GM12878 (cell line): ENCODE measurements around the gene USP25. TPM values are rescaled to one million over a fixed set of nuclear protein-coding genes. Genes with fewer than 3 reads are reported as not detected.
A peak's percentile ranks its signal among the peaks of the same experiment; 100 is the strongest.

Experiments used
- ATAC-seq: fragments of 200-7000 bp; cut with Tn5 transposase; 3 replicates; pipeline ENCODE4 v1.9.1; 2020; ENCODE audit warnings: mild to moderate bottlenecking, moderate library complexity
- BruUV-seq: library from RNA; stranded (reverse); fragments of 400-500 nt; replicated peaks from 2 replicates; lab custom pipeline; 2021; lab: Mats Ljungman, UMichigan
- CTCF ChIA-PET: fragments of 300-600 bp; sonication (Branson Sonifier 250); formaldehyde crosslinking; extraction: SDS; loops from one replicate; lab custom pipeline; 2021; ENCODE audit warnings: inconsistent platforms; lab: Yijun Ruan, JAX
- POLR2A ChIA-PET: fragments of 350-600 bp; formaldehyde crosslinking; extraction: SDS; loops from one replicate; lab custom pipeline; 2021; ENCODE audit warnings: inconsistent platforms; lab: Charles Lee
- RAD21 ChIA-PET: fragments of 300-600 bp; sonication (Branson Sonifier 250); formaldehyde crosslinking; loops from one replicate; lab custom pipeline; 2023; ENCODE audit warnings: antibody characterized with exemption; ENCODE audit not compliant: unreplicated experiment; lab: Charles Lee
- SMC1A ChIA-PET: fragments of 300-600 bp; sonication (Branson Sonifier 250); formaldehyde crosslinking; loops from one replicate; lab custom pipeline; 2023; ENCODE audit not compliant: unreplicated experiment, uncharacterized antibody; lab: Charles Lee
- DNase-seq: peaks from one replicate; pipeline ENCODE4 v3.0.0-alpha.2; 2011; ENCODE audit warnings: low read depth, low spot score
- FAIRE-seq: peaks from 3 replicates; lab custom pipeline; 2011; peaks lifted over from hg19 to GRCh38; lab: Jason Lieb, UNC
- H2AFZ ChIP-seq: 2 replicates; pipeline ENCODE4 v1.6.0; 2011; ENCODE audit warnings: low read depth, low read length, control low read depth; ENCODE audit not compliant: control insufficient read depth
- H3K27ac ChIP-seq: 2 replicates; pipeline ENCODE4 v1.5.1; 2011; ENCODE audit warnings: control low read depth; ENCODE audit not compliant: control insufficient read depth, insufficient read depth
- H3K27me3 ChIP-seq, 2 experiments: replicated peaks in 1 of 2; 2 replicates each; pipeline versions ENCODE4 v1.6.0 to v1.6.1; 2011; ENCODE audit warnings: low read length in 1 of 2; ENCODE audit not compliant: control insufficient read depth in 2 of 2, insufficient read depth in 2 of 2
- H3K36me3 ChIP-seq, 2 experiments: 2 replicates each; pipeline ENCODE4 v1.5.1; 2011; ENCODE audit warnings: low read length in 1 of 2; ENCODE audit not compliant: control insufficient read depth in 2 of 2, insufficient read depth in 2 of 2
- H3K4me1 ChIP-seq: 2 replicates; pipeline ENCODE4 v1.6.1; 2011; ENCODE audit warnings: mild to moderate bottlenecking, low read length, moderate library complexity, mixed read lengths; ENCODE audit not compliant: control insufficient read depth, insufficient read depth
- H3K4me2 ChIP-seq: 2 replicates; pipeline ENCODE4 v1.6.0; 2011; ENCODE audit warnings: control low read depth; ENCODE audit not compliant: control insufficient read depth, insufficient read depth
- H3K4me3 ChIP-seq: fragments of 200-600 bp; sonication (generic); 2 replicates; pipeline ENCODE4 v1.5.1; 2016
- H3K79me2 ChIP-seq: 2 replicates; pipeline ENCODE4 v1.6.0; 2011; ENCODE audit warnings: low read length; ENCODE audit not compliant: control insufficient read depth, insufficient read depth
- H3K9ac ChIP-seq: 2 replicates; pipeline ENCODE4 v1.8.0; 2011; ENCODE audit warnings: low read length, control low read depth, mixed read lengths; ENCODE audit not compliant: control insufficient read depth, insufficient read depth
- H3K9me3 ChIP-seq: replicated peaks from 3 replicates; pipeline ENCODE4 v1.5.1; 2011; ENCODE audit warnings: mild to moderate bottlenecking, low read length; ENCODE audit not compliant: control insufficient read depth, insufficient read depth
- H4K20me1 ChIP-seq: 2 replicates; pipeline ENCODE4 v1.6.0; 2011; ENCODE audit not compliant: control insufficient read depth, insufficient read depth
- BCL11A ChIP-seq: IDR thresholded peaks from 2 replicates; pipeline ENCODE4 v1.6.1; 2011; ENCODE audit warnings: low read depth, low read length
- CTCF ChIP-seq, 3 experiments: IDR thresholded peaks in 2 of 3; conservative IDR thresholded peaks in 1 of 3; 2 replicates each; pipeline ENCODE4 v1.5.1; 2011; ENCODE audit warnings: low read depth in 3 of 3, low read length in 3 of 3, mild to moderate bottlenecking in 3 of 3, control low read depth in 2 of 3, moderate library complexity in 2 of 3, inconsistent platforms in 1 of 3, mixed read lengths in 1 of 3; ENCODE audit not compliant: control insufficient read depth in 2 of 3, insufficient read depth in 1 of 3; ENCODE audit errors: extremely low read depth in 1 of 3
- FOXM1 ChIP-seq: IDR thresholded peaks from 2 replicates; pipeline ENCODE4 v1.6.1; 2012; ENCODE audit warnings: low read depth, mild to moderate bottlenecking, inconsistent platforms, low read length, moderate library complexity
- HDAC6 ChIP-seq: fragments of 200-600 bp; sonication (generic); IDR thresholded peaks from one replicate; pipeline ENCODE4 v1.8.0; 2017; ENCODE audit warnings: antibody characterized with exemption; ENCODE audit not compliant: unreplicated experiment
- KDM1A ChIP-seq: fragments of 200-600 bp; sonication (generic); IDR thresholded peaks from 2 replicates; pipeline ENCODE4 v1.6.1; 2016; ENCODE audit warnings: borderline replicate concordance
- NR2C2 ChIP-seq: IDR thresholded peaks from 2 replicates; pipeline ENCODE4 v1.6.1; 2011; ENCODE audit warnings: borderline replicate concordance, low read depth; ENCODE audit not compliant: control insufficient read depth, insufficient read length
- SREBF1 ChIP-seq: IDR thresholded peaks from 2 replicates; pipeline ENCODE4 v1.6.1; 2012; ENCODE audit warnings: mild to moderate bottlenecking, low read length
- TAF1 ChIP-seq: IDR thresholded peaks from 2 replicates; pipeline ENCODE4 v1.6.1; 2011; ENCODE audit warnings: mild to moderate bottlenecking, low read depth, low read length, borderline replicate concordance
- TCF3 ChIP-seq: IDR thresholded peaks from 2 replicates; pipeline ENCODE4 v1.6.1; 2012; ENCODE audit warnings: low read depth, mild to moderate bottlenecking, low read length, borderline replicate concordance; ENCODE audit not compliant: insufficient read depth
- WGBS: methylation state at CpG from one replicate; pipeline ENCODE4 v1.1.6; 2016; ENCODE audit warnings: low lambda C conversion rate; ENCODE audit not compliant: insufficient replicate concordance, insufficient coverage; ENCODE audit errors: missing lambda C conversion rate; 5-methylcytosine and 5-hydroxymethylcytosine counted together
- in situ Hi-C: fragments of 300-500 bp; cut with MboI; formaldehyde crosslinking; loops from 9 replicates; pipeline ENCODE4 v1.14.3; 2018; ENCODE audit warnings: mixed read lengths
- intact Hi-C: fragments of 100-400 bp; cut with micrococcal nuclease; formaldehyde crosslinking; loops from one replicate; pipeline ENCODE4 v1.14.2; 2022; ENCODE audit not compliant: unreplicated experiment
- polyA plus RNA-seq, 11 experiments: library from polyadenylated mRNA; depleted of rRNA in 4 of 11; unstranded in 6 of 11; stranded (reverse) in 5 of 11; fragments of >200 nt; fragmentation: Nextera tagmentation in 4 of 11; fragmentation: Illumina TruSeq in 1 of 11; extraction: Ambion mirVana in 4 of 11; extraction: Trizol in 1 of 11; gene quantifications; 1 replicate in 1 of 11; 2 replicates in 10 of 11; pipeline versions ENCODE4 v1.2.1 to v1.2.3, GENCODE V29; 2011 to 2016; ENCODE audit warnings: inconsistent platforms in 2 of 11, missing spikeins in 2 of 11, low read depth in 1 of 11
- total RNA-seq, 4 experiments: library from RNA; depleted of rRNA in 3 of 4; stranded (reverse); fragments of >200 nt in 3 of 4; fragmentation: Illumina TruSeq in 1 of 4; extraction: Trizol in 1 of 4; gene quantifications; 2 replicates each; pipeline versions ENCODE4 v1.2.1 to v1.2.3, GENCODE V29; 2013 to 2021
- TF ChIP-seq, protein P1 (sequence below): IDR thresholded peaks from 2 replicates; pipeline ENCODE4 v1.6.1; 2012; ENCODE audit warnings: low read depth, low read length, improper control_type of control experiment

USP25 gene
- total and polyA plus RNA-seq, 10 of the 15 experiments (the other 5 are each of a cell fraction or from before 2014, with no cell fraction given): 1.5 to 31.3 (median 23.4) TPM

DNA sequence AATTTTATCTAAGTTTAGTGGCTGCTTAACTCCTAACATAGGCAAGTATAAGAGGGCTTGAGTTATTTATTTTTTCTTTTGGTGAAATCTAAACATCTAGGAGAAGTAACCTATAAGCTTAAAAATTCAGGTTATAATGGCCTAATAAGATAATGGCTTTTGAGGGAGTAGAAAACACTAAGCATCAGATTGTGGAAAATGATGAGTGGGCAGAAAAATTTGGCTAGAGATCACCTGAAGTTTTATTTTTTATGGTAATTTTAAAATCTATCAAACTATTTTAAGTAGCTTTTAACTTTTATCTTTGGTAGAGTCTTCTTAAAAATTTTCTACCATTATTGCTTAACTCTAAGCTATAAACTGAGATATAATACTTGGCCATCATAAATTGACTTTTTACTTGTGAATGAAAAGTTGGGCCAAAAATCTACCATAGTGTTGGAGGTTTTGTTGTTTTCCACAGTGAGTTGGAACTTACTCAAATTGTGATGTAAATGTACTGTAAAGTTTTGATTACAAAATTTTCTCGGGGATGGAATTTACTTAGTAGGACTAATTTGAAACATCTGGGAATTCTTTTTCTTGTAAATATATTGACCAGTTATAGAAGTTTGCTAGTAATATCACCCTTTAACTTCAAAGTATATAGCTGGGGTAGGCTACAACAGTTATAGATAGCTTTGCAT, 63.9 kb downstream of the USP25 start:
- Histone ChIP-seq H3K36me3 (no peaks in the 10 kb centered on the region; a peak in 1 of 4 replicates), H3K79me2 (no peaks in the 10 kb centered on the region), H3K27ac (no peak overlapping the region), H3K4me2 (no peak overlapping the region), H3K27me3 (no peaks in the 10 kb centered on the region), H3K9ac (no peak overlapping the region), H4K20me1 (no peaks in the 10 kb centered on the region), H2AFZ (no peak overlapping the region), H3K9me3 (no peaks in the 10 kb centered on the region), H3K4me3 (no peak overlapping the region), H3K4me1 (peaks cover 4% of the 10 kb centered on the region; the same call in 1 of the 2 replicates)
- ChIA-PET POLR2A (interaction anchor here (0.9 kb wide), 1 partner anchor 61 kb away, joined by 3 read pairs; no protein-coding TSS in a partner anchor), CTCF (interaction anchor here (0.8 to 1.4 kb wide), 4 partner anchors 14 to 48 kb away, joined by 3 to 4 read pairs (median 3); no protein-coding TSS in a partner anchor), SMC1A (interaction anchor here (0.9 to 1.1 kb wide), 5 partner anchors 9 to 58 kb away, joined by 3 to 4 read pairs (median 3); no protein-coding TSS in a partner anchor), RAD21 (no interaction called here)
- TF ChIP-seq FOXM1: no peak
- TF ChIP-seq NR2C2: no peak
- TF ChIP-seq TCF3: no peak
- TF ChIP-seq BCL11A: no peak
- in situ Hi-C loops (no loop called here), intact Hi-C loops (no loop called here)
- FAIRE-seq: no peak
- BruUV-seq: no TSS peak
- WGBS: 100% methylated on average over 1 of the region's 1 CpG
- ATAC-seq: no peak
- no peak for DNase-seq

DNA sequence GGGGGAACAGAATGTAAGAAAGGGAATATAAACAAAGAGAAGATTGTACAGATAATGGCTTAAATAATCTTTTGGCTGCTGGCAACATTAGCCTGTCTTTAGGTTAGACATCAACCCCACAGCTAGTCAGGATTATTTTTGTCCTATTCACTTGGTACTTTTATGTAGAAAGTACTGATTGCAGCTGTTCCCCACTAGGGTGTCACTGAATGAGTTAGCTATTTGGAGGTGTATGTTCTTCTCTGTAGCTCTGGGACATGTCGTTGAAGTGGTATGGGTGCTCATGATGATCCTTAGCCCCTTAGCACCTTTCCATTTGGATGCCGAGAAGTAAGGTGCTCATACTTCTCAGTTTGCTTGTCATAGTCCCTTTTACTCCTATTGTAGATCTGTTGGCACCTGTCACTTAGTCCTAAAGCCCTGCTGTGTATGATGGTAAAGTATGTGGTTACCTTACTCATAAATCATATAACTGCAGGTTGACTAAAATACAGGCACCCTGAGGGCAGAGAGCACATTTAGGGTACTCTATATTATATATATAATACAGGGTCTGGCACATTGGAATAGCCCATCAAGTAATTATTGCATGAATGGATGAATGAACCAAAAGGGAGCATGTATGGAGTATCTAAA, 64.6 kb downstream of the USP25 start:
- no peak for DNase-seq
- Histone ChIP-seq H3K4me2 (no peak overlapping the region), H3K27ac (no peak overlapping the region), H3K4me1 (peaks cover 4% of the 10 kb centered on the region; the same call in 1 of the 2 replicates), H3K4me3 (no peak overlapping the region), H4K20me1 (no peaks in the 10 kb centered on the region), H3K9ac (no peak overlapping the region), H3K79me2 (no peaks in the 10 kb centered on the region), H2AFZ (no peak overlapping the region), H3K36me3 (no peaks in the 10 kb centered on the region; a peak in 1 of 4 replicates), H3K27me3 (no peaks in the 10 kb centered on the region), H3K9me3 (no peaks in the 10 kb centered on the region)
- intact Hi-C loops (no loop called here), in situ Hi-C loops (no loop called here)
- ChIA-PET SMC1A (interaction anchor here (1.1 kb wide), 3 partner anchors 9 to 34 kb away, joined by 3 to 4 read pairs (median 3); no protein-coding TSS in a partner anchor), RAD21 (no interaction called here), CTCF (interaction anchor here (0.8 to 1.4 kb wide), 3 partner anchors 13 to 47 kb away, joined by 3 to 4 read pairs (median 3); no protein-coding TSS in a partner anchor), POLR2A (interaction anchor here (0.9 kb wide), 1 partner anchor 62 kb away, joined by 3 read pairs; no protein-coding TSS in a partner anchor)
- peak; percentile 48; the same call in 2 of the 3 replicates for ATAC-seq
- no peak for FAIRE-seq
- whole genome bisulfite sequencing: 96% methylated on average over 2 of the region's 2 CpGs
- BruUV-seq: no TSS peak
- TF ChIP-seq KDM1A: no peak
- TF ChIP-seq CTCF (IDR thresholded peaks at IDR 0.05 in 2 of 3, conservative IDR thresholded peaks at IDR 0.05 in 1 of 3; ENCODE audit: control insufficient read depth in 2 of 3, extremely low read depth in 1 of 3, insufficient read depth in 1 of 3, low read depth in 3 of 3, low read length in 3 of 3): no peak
- no peak for TF ChIP-seq BCL11A
- TF ChIP-seq, protein P1, sequence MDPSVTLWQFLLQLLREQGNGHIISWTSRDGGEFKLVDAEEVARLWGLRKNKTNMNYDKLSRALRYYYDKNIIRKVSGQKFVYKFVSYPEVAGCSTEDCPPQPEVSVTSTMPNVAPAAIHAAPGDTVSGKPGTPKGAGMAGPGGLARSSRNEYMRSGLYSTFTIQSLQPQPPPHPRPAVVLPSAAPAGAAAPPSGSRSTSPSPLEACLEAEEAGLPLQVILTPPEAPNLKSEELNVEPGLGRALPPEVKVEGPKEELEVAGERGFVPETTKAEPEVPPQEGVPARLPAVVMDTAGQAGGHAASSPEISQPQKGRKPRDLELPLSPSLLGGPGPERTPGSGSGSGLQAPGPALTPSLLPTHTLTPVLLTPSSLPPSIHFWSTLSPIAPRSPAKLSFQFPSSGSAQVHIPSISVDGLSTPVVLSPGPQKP: no peak
- no peak for TF ChIP-seq SREBF1
- TF ChIP-seq TAF1: no peak
- TF ChIP-seq HDAC6: no peak
